NK-92 (cell line): ENCODE data around the gene TECRL.

Experiments
- DNase-seq: peaks from one replicate; lab custom pipeline; 2025; ENCODE audit not compliant: unreplicated experiment; lab: John Stamatoyannopoulos, UW

The TECRL gene

DNA sequence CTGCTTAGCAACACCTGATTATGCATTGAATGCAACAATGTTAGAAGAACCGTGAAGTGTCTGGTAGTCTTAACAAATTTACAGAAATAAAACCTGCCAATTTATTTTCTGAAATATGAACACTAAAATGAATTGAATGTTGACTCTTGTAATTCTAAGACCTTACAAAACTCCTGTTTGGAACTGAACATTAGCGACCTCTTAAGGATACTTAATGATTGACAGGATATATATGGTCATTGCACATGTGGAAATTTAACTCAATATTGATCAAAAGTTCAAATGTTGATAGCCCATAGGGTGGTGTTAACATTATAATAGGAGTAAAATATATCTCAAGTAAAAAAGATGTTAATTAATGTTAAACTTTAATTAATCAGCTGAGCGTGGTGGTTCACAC lies 79.1 kb downstream of the TECRL start:
- DNase-seq = no peak

DNA sequence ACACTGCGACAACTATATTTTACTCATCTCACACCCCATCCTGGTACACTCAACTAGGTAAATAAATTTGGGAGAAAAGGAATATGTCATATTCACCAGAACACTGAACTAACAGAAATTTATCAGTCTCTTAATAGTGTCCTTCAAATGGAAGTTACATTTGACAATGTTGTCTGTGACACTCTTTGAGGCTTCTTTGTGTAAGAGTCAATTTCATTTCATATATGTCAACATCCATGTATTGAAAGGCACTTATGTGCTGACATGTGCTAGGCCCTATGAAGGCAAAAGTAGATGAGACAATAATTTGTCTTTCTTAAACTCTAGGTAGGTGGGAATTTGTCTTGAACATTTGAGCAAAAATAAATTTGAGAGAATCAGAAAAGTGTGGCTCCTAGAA lies 82.0 kb downstream of the TECRL start:
- no peak for DNase-seq

DNA sequence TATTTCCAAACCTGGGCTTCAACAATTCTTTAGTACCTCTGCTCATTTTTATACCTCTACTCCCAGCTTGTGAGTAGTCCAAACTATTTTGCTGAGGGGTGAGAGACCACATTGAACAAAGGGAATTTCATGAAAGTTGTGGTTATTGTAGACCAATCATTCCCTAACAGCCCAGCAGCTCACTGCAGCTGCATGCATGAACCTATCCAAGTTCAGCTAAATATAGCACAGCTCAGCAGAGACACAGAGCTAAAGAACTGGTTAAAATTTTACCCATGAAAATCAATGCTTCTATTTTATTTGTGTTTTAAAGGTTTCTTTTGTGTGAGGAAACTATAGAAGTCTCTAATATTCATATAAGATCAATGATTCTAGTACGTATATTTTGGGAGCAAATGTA lies 82.7 kb downstream of the TECRL start:
- no peak for DNase-seq

DNA sequence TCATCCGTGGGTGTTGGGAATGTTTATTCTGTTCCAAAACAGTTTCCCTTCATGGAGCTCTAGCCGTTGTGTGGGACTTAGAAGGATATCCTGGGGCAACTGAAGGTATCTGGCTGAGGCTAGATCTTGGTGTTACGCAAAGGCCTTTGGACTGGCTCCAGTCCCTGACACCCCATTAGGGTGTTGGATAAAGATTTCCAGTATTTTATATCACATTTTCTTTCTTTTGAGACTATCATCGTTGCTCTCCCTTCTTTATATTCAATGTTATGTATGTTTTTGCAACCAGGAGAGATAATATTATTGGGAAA lies 103.0 kb downstream of the TECRL start:
- no peak for DNase-seq

DNA sequence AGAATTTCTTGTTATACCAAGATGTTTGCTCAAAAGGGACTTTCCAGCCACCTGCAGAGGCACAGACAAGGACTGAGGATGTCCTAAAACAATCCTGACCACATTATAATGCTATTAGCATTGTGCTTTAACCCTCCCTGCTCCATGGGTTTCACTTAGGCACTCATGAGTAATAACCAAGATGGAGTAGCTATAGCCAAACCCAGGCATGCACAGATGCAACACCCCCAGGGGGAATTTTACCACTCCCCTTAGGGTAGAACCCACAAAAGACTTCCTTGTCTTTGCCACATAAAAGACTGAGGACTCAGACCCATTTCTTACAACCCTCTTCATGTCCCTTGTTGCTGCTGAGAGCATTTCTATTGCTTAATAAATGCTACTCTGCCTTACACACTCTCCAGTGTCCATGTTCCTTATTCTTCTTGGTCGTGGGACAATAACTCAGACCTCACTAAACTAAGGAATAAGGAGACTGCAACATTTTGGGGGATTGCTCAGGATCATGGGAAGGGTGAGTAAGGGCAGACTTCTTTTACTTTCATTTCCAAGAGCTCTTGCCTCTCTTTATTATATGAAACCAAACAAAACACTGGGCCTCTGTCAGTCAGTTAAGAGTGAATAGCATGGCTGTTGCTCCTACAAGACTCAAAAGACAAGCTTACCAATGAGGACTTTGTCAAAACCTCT lies 103.5 kb downstream of the TECRL start:
- DNase-seq = no peak

DNA sequence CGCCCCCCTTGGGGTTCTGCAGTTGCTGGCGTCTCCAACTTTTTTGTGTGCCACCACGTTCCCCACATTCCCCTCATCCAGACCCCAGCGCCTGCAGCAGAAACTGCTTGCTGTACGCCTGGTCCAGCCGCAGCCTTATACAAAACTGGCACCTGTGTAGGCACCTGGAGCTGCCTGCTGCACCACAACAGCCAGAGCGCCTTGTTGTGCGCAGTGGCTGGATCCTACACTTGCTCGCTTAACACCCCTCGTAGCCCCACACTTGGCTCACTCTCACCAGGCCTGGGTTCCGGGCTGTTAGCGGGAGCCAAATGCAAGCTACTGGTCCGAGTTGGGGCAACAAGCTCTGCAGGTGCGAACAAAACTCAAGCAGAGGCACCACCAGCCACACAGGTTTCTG lies 136.8 kb downstream of the TECRL start:
- no peak for DNase-seq

DNA sequence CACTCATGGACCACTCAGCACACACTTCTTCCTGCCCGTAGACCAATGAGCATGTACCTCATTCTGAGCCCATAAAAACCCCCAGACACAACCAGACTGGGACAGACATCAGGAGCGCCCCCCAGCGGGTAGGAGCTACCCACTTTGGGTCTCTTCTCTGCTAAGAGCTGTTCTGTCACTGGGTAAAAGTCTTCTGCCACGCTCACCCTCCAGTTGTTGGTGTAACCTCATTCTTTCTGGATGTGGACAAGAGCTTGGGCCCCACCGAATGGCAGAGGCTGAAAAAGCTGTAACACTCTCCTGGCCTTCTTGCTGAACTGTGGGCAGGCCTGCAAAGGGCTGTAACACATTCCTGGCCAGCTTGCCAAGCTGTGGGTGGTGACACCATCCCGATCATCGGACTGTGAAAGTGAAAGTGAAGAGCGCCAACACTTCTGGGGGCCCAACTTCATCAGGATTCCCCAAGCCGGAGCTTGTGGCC lies 137.6 kb downstream of the TECRL start:
- no peak for DNase-seq

DNA sequence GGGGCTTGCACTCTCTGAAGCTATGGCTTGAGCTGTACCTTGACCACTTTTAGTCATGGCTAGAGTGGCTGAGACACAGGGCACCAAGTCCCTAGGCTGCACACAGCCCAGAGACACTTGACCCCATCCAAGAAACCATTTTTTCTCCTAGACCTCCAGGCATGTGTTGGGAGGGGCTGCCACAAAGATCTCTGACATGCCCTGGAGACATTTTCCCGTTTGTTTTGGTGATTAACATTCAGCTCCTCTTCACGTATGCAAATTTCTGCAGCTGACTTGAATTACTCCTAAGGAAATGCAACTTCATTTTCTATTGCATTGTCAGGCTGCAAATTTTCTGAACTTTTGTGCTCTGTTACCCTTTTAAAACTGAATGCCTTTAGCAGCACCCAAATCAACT lies 142.6 kb downstream of the TECRL start:
- no peak for DNase-seq

DNA sequence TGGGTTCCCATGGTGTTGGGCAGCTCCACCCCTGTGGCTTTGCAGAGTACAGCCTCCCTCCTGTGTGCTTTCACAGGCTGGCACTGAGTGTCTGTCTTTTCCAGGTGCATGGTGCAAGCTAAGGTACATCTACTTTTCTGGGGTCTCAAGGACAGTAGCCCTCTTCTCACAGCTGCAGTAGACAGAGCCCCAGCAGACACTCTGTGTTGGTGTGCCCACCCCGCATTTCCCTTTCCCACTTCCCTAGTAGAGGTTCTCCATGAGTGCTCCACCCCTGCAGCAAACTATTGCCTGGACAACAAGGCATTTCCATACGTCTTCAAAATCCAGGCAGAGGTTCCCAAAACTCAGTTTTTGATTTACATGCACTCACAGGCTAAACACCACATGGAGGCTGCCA lies 143.0 kb downstream of the TECRL start:
- DNase-seq = no peak

DNA sequence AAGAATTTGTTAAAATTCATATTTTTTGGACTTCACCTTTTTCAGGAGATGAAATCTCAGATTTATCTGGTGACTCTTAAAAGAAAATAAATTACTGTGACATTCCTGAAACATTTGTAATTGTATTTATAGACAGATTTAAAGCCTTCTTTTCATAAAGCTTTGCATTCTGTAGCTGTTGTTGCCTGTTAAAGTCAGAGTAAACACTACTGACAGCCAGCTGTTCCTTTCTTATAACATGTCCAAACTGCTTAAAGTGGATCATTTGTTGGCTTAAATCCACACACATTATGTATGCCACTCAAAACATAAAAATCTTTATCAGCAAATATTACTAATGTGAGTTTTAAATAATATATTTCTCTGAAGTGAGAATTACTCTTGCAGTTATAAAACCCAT lies 157.5 kb downstream of the TECRL start:
- DNase-seq = no peak

DNA sequence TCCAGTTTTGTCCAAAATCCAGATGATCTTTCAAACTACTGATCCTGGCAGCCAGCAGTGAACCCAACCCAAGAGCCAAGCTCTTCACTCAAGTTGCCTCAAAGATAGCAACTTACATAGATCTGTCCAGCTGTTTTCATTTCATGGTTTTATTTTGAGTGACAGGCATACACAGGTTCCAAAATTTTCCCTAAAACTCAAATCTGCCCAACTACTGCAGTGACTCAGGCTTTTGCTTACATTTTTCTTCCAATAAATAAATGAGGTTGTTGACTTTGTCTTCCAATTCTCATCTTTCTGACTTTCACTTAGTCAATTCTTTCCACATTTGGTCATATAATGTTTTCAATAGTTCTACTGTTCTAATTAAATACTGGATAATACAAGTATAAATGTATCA lies 158.8 kb downstream of the TECRL start:
- DNase-seq = no peak

DNA sequence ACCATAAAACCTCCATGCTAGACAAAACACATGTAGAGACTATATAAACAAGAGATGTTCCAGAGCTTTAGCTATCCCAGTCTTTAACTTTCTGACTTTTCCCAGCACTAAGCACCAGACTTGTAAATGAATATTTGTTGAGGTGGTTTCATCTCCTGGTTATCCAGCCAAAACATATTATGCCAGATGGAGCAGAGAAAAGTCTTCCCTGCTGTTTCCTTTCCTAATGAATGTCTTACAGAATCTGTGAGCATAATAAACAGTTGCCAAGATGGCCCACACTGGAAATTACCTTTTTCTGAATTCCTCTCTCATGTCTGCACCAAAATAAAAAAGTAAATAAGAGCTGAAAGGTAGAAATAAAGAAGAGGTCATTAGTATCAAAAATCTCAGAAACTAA lies 159.2 kb downstream of the TECRL start:
- DNase-seq = no peak

DNA sequence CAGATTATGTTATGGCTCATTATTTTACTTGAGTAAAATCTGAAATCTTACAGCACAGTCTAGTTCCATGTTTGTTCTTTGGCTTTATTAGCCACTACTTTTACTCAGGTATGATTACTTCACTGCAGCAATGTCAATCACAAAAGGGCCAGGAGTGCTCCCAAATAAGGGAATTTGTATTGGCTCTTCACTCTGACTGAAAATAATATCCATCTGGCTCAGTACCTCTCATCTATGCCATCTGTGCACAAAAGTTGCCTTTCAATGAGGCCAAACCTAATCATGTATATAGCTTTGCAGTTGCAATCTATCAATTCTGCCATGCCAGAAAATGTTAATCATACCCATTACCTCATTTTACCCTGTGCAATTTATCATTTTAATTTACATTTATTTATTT lies 161.1 kb downstream of the TECRL start:
- DNase-seq = no peak

DNA sequence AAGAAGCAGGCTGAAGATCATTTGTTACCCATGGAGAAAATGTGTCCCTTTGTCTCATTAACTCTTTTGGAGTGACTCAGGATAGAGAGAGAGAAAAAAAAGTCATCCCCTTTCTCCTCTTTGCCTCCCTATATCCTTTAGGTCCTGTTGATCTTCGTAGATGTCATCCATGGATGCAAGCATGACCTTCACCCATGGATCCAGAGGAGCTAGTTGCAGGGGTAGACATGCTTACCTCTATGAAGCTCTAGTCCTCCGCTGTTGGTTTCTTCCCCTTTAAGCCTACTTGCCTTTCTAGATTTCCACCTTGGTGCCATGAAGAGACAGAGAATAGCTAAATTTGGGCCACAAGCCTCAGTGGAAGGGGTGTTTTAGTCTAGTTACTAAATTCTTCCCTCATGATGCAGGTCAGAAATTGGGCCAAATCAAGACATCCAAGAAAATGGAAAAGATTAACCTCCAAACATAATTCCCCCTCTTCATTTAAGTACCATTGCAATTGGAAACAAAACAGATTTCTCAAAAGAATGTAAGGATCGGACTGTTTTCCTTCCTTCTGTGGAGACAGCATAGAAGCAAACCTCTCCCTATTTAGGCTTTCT lies 178.4 kb downstream of the TECRL start:
- DNase-seq = no peak
